ENCODE data around the gene SV2C. TPM values are rescaled to one million over a fixed set of nuclear protein-coding genes. Genes with fewer than 3 reads are reported as not detected.

Gene SV2C
- total RNA-seq, 2 donors from 2014 or later = 0.14 TPM

- ATAC-seq (ENCODE audit: insufficient number of reproducible peaks, low FRiP score, low read depth) = no peak
- H3K9me3 ChIP-seq = no peaks in the 10 kb centered on the region
- no peak overlapping the region for H3K27ac ChIP-seq
- H3K4me3 ChIP-seq = no peak overlapping the region
- H3K36me3 ChIP-seq = no peaks in the 10 kb centered on the region
- DNase-seq (ENCODE audit: low spot score) = no peak
- no peaks in the 10 kb centered on the region for H3K27me3 ChIP-seq (replicated peaks; ENCODE audit: insufficient read depth)
- TF ChIP-seq, protein P1, sequence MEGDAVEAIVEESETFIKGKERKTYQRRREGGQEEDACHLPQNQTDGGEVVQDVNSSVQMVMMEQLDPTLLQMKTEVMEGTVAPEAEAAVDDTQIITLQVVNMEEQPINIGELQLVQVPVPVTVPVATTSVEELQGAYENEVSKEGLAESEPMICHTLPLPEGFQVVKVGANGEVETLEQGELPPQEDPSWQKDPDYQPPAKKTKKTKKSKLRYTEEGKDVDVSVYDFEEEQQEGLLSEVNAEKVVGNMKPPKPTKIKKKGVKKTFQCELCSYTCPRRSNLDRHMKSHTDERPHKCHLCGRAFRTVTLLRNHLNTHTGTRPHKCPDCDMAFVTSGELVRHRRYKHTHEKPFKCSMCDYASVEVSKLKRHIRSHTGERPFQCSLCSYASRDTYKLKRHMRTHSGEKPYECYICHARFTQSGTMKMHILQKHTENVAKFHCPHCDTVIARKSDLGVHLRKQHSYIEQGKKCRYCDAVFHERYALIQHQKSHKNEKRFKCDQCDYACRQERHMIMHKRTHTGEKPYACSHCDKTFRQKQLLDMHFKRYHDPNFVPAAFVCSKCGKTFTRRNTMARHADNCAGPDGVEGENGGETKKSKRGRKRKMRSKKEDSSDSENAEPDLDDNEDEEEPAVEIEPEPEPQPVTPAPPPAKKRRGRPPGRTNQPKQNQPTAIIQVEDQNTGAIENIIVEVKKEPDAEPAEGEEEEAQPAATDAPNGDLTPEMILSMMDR (IDR thresholded peaks at IDR 0.05) = no peak
- H3K4me1 ChIP-seq (ENCODE audit: control insufficient read depth in 1 of 2, low read depth in 2 of 2) = no peaks in the 10 kb centered on the region
These were observed 246.2 kb downstream of the SV2C start for GRCh38 chr5:76329346-76329745.

DNA sequence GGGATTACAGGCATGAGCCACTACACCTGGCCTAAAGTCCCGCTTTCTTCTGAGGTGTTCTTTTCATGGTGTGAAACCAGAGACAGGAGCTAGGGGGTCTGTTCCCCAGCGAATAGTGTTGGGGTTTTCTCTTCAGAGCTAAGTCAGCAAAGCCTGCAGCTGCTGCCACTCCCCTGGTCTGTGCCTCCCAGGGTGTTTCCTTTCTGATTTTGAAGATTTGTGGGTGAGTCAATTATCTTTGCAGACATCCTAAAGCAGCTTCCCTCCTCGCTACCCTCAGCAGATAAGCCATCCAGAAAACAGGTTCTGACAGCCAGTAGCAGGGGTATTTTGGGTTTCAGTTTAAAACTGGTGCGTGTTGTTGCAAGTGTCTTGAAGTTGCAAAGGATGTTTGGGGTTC, 247.9 kb downstream of the SV2C start:
- H3K36me3 ChIP-seq = no peaks in the 10 kb centered on the region
- ATAC-seq (ENCODE audit: insufficient number of reproducible peaks, low FRiP score, low read depth) (no peak), DNase-seq (ENCODE audit: low spot score) (no peak)
- H3K4me1 ChIP-seq (ENCODE audit: control insufficient read depth in 1 of 2, low read depth in 2 of 2) = no peaks in the 10 kb centered on the region
- TF ChIP-seq, protein P1 (IDR thresholded peaks at IDR 0.05) = no peak
- no peak overlapping the region for H3K27ac ChIP-seq
- H3K9me3 ChIP-seq = no peaks in the 10 kb centered on the region
- no peaks in the 10 kb centered on the region for H3K27me3 ChIP-seq (replicated peaks; ENCODE audit: insufficient read depth)
- no peak overlapping the region for H3K4me3 ChIP-seq

GRCh38 chr5:76332102-76332501, 248.9 kb downstream of the SV2C start:
- Histone ChIP-seq H3K4me3 (no peak overlapping the region), H3K27ac (no peak overlapping the region), H3K36me3 (no peaks in the 10 kb centered on the region), H3K27me3 (replicated peaks; ENCODE audit: insufficient read depth) (no peaks in the 10 kb centered on the region), H3K4me1 (ENCODE audit: control insufficient read depth in 1 of 2, low read depth in 2 of 2) (no peaks in the 10 kb centered on the region), H3K9me3 (no peaks in the 10 kb centered on the region)
- ATAC-seq (ENCODE audit: insufficient number of reproducible peaks, low FRiP score, low read depth) (no peak), DNase-seq (ENCODE audit: low spot score) (no peak)
- TF ChIP-seq, protein P1 (IDR thresholded peaks at IDR 0.05) = no peak

- H3K36me3 ChIP-seq = no peaks in the 10 kb centered on the region
- H3K4me1 ChIP-seq (ENCODE audit: control insufficient read depth in 1 of 2, low read depth in 2 of 2) = no peaks in the 10 kb centered on the region
- no peak overlapping the region for H3K27ac ChIP-seq
- no peak overlapping the region for H3K4me3 ChIP-seq
- no peak for DNase-seq (ENCODE audit: low spot score)
- no peaks in the 10 kb centered on the region for H3K9me3 ChIP-seq
- TF ChIP-seq, protein P1 (IDR thresholded peaks at IDR 0.05) = no peak
- H3K27me3 ChIP-seq (replicated peaks; ENCODE audit: insufficient read depth) = no peaks in the 10 kb centered on the region
- ATAC-seq (ENCODE audit: insufficient number of reproducible peaks, low FRiP score, low read depth) = no peak
These were observed 249.5 kb downstream of the SV2C start for GRCh38 chr5:76332611-76333205.

- Histone ChIP-seq H3K27ac (no peak overlapping the region), H3K4me3 (no peak overlapping the region), H3K9me3 (no peaks in the 10 kb centered on the region), H3K36me3 (no peaks in the 10 kb centered on the region), H3K27me3 (replicated peaks; ENCODE audit: insufficient read depth) (no peaks in the 10 kb centered on the region), H3K4me1 (ENCODE audit: control insufficient read depth in 1 of 2, low read depth in 2 of 2) (no peaks in the 10 kb centered on the region)
- ATAC-seq (ENCODE audit: insufficient number of reproducible peaks, low FRiP score, low read depth) = no peak
- no peak for DNase-seq (ENCODE audit: low spot score)
- TF ChIP-seq, protein P1 (IDR thresholded peaks at IDR 0.05) = no peak
These were observed 250.4 kb downstream of the SV2C start for GRCh38 chr5:76333571-76333970.

All from thoracic aorta (tissue), 2 donors.